HepG2 (cell line): ENCODE measurements around the gene COMP.

Experiments used
- CHD2 ChIP-seq: IDR thresholded peaks from 2 replicates; pipeline ENCODE4 v1.6.1; 2011; ENCODE audit warnings: low read depth, low read length, improper control_type of control experiment
- FOXJ3 ChIP-seq: sonication (generic); formaldehyde crosslinking; IDR thresholded peaks from 2 replicates; pipeline ENCODE4 v1.4.0; 2020; ENCODE audit warnings: missing genetic modification reagents, mild to moderate bottlenecking, borderline replicate concordance
- FOXM1 ChIP-seq: sonication (generic); formaldehyde crosslinking; IDR thresholded peaks from 2 replicates; pipeline ENCODE4 v1.5.0; 2020; ENCODE audit warnings: missing genetic modification reagents
- GABPA ChIP-seq, 2 experiments: IDR thresholded peaks; 2 replicates each; pipeline ENCODE4 v1.6.1; 2011 to 2016; ENCODE audit warnings: low read depth in 2 of 2, low read length in 1 of 2, missing biosample characterization in 1 of 2, missing genetic modification characterization in 1 of 2
- GATA4 ChIP-seq: sonication (generic); IDR thresholded peaks from 2 replicates; pipeline ENCODE4 v1.6.1; 2016; ENCODE audit warnings: antibody characterized with exemption, low read depth, borderline replicate concordance
- JUN ChIP-seq: sonication (generic); formaldehyde crosslinking; IDR thresholded peaks from 2 replicates; pipeline ENCODE4 v1.4.0; 2020; ENCODE audit warnings: mild to moderate bottlenecking, missing genetic modification reagents
- PHF8 ChIP-seq: sonication (generic); formaldehyde crosslinking; IDR thresholded peaks from 2 replicates; pipeline ENCODE4 v1.5.0; 2020; ENCODE audit warnings: missing genetic modification reagents
- SP2 ChIP-seq: sonication (generic); formaldehyde crosslinking; IDR thresholded peaks from 2 replicates; pipeline ENCODE4 v1.5.1; 2020; ENCODE audit warnings: mild to moderate bottlenecking, missing genetic modification reagents
- ZFP1 ChIP-seq: IDR thresholded peaks from 2 replicates; pipeline ENCODE4 v1.6.1; 2016
- ZNF776 ChIP-seq: sonication (generic); formaldehyde crosslinking; IDR thresholded peaks from 2 replicates; pipeline ENCODE4 v1.4.0; 2020; ENCODE audit warnings: mild to moderate bottlenecking, missing genetic modification reagents
- ZNF879 ChIP-seq: sonication (generic); formaldehyde crosslinking; IDR thresholded peaks from 2 replicates; pipeline ENCODE4 v1.8.1; 2023; ENCODE audit warnings: missing genetic modification reagents
- TF ChIP-seq, protein P1 (sequence below): sonication (generic); formaldehyde crosslinking; IDR thresholded peaks from 2 replicates; pipeline ENCODE4 v1.5.0; 2020; ENCODE audit warnings: mild to moderate bottlenecking, missing genetic modification reagents, moderate library complexity

DNA sequence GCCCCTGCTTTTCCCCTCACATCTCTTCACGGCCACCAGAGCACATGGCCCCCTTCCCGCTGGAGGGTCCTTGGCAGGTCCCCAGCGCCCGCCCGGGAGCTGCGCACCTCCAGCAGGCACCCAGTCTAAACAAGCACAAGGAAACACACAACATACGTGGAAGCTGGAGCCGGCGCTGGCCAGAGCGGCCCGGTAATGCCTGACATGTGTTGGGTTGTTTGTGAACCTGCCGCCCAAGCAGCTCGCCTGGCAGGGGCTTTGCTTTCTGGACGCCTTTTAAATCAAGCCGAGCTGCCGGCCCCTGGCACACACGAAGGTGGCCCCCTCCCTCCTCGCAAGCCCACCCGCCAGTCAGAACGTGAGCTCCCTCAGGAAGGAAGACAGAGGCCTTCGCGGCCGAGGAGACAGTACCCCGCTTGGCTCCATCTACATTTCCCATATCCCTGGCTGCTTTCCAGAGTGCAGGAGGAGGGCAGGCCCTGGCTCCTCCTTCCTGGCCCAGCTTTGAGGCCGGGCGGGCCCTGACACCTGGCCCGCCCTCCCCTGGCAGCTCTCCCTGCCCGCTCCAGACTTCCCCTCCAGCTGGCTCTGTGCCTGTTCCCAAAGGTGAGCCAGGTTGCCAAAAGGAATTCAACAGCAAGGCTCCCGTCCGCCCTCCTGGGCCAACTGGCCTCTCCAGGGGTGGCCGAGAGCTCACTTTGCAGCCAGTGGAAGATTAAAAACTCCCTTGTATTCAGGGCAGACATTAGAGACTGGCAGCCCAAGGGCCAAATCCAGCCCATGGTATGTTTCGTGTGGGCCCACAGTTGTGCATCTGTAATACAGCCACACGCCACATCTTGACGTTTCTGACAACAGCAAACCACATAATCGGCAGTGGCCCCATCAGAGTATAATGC, 28.7 kb downstream of the COMP start:
- TF ChIP-seq CHD2 = no peak
- TF ChIP-seq, protein P1, sequence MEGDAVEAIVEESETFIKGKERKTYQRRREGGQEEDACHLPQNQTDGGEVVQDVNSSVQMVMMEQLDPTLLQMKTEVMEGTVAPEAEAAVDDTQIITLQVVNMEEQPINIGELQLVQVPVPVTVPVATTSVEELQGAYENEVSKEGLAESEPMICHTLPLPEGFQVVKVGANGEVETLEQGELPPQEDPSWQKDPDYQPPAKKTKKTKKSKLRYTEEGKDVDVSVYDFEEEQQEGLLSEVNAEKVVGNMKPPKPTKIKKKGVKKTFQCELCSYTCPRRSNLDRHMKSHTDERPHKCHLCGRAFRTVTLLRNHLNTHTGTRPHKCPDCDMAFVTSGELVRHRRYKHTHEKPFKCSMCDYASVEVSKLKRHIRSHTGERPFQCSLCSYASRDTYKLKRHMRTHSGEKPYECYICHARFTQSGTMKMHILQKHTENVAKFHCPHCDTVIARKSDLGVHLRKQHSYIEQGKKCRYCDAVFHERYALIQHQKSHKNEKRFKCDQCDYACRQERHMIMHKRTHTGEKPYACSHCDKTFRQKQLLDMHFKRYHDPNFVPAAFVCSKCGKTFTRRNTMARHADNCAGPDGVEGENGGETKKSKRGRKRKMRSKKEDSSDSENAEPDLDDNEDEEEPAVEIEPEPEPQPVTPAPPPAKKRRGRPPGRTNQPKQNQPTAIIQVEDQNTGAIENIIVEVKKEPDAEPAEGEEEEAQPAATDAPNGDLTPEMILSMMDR (CRISPR knock-in tag) = peak; percentile 38
- no peak for TF ChIP-seq GATA4
- TF ChIP-seq JUN = no peak
- TF ChIP-seq GABPA (IDR thresholded peaks at IDR 0.05; ENCODE audit: low read depth, low read length) = no peak
- no peak for TF ChIP-seq GABPA (CRISPR knock-in tag; IDR thresholded peaks at IDR 0.05; ENCODE audit: low read depth)
- no peak for TF ChIP-seq ZFP1 (CRISPR knock-in tag)
- TF ChIP-seq SP2 (CRISPR knock-in tag) = no peak
- no peak for TF ChIP-seq FOXM1
- no peak for TF ChIP-seq FOXJ3 (CRISPR knock-in tag)
- no peak for TF ChIP-seq ZNF879 (CRISPR knock-in tag)
- TF ChIP-seq ZNF776 (CRISPR knock-in tag) = no peak
- TF ChIP-seq PHF8 (CRISPR knock-in tag) = no peak
